ENCODE data around the gene NCR2.
A peak's percentile ranks its signal among the peaks of the same experiment; 100 is the strongest.

The NCR2 gene

DNA sequence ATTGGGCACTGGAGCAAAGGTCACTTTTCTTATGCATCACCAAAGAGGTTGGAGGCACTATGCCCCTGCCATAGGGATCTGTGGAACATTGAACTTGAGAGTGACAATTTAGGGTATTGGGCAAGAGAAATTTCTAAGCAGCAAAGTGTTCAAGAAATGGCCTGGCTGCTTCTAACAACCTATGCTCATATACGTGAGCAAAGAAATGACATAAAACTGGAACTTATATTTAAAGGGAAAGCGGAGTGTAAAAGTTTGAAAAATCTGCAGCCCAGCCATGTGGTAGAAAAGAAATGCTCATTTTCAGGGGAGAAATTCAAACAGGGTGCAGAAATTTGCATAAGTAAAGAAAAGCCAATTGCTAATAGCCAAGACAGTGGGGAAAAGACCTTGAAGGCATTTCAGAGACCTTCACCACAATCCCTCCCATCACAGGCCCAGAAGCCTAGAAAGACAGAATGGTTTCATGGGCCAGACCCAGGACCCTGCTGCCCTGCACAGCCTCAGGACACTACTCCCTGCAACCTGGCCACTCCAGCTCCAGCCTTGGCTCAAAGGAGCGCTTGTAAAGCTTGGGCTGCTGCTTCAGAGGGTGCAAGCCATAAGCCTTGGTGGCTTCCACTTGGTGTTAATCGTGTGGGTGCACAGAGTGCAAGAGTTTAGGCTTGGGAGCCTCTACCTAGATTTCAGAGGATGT lies 24.4 kb downstream of the NCR2 start:
- DNase-seq (ENCODE audit: low read depth), result no peak

DNA sequence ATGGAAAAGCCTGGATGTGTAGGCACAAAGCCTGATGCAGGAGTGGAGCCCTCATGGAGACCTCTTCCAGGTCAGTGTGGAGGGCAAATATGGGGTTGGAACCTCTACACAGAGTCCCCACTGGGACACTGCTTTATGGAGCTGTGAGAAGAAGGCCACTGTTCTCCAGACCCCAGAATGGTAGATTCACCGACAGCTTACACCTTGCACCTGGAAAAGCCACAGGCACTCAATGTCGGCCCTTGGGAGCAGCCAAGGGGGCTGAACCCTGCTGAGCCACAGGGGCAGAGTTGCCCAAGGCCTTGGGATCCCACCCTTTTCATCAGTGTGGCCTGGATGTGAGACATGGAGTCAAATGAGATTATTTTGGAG lies 24.9 kb downstream of the NCR2 start:
- no peak for DNase-seq (ENCODE audit: low read depth)

DNA sequence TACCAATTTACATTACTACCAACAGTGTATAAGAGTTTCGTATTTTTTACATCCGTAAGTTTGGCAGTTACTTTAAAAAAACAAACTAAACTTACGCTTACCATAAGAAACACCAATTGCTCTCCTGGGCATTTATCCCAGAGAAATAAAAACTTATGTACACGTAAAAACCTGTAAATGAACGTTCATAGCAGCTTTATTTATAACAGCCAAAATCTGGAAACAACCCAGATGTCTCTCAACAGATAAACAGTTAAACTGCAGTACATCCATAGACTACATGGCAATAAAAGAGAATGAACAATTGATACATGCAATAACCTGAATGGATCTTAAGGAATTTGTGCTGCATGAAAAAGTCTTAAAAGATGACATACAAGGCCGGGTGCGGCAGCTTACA lies 30.7 kb downstream of the NCR2 start:
- no peak for DNase-seq (ENCODE audit: low read depth)

DNA sequence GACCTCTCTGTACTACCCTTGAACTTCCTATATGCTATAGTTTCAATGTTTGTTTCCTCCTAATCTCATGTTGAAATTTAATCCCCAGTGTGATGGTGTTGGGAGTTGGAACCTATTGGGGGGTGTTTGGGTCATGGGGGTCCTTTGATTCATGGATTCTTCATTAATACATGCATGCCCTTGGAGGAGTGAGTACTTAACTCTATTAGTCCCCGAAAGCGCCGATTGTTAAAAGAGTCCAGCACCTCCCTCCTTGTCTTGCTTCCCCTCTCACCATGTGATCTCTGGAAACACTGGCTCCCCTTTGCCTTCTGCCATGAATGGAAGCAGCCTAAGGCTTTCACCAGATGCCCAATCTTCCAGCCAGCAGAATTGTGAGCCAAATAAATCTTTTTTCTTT lies 31.7 kb downstream of the NCR2 start:
- no peak for DNase-seq (ENCODE audit: low read depth)

DNA sequence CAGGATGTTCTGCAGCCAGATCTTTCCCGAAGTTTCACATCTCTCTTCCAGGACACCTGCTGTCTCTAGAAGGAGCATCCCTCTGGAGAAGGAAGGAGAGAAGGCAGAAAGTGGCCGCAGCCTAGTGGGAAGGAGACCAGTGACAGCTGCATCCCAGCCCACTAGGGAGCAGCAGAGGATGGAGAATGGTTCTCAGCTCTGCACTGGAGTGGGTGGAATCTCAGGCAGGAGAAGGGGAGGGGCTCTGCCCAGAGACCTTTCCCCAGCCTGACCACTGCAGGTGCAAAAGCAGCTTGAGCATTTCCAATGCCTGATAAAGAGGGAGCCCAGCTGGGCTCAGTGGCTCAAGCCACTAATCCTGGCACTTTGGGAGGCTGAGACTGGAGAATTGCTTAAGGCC lies 32.3 kb downstream of the NCR2 start:
- peak; percentile 57 for DNase-seq (ENCODE audit: low read depth)

DNA sequence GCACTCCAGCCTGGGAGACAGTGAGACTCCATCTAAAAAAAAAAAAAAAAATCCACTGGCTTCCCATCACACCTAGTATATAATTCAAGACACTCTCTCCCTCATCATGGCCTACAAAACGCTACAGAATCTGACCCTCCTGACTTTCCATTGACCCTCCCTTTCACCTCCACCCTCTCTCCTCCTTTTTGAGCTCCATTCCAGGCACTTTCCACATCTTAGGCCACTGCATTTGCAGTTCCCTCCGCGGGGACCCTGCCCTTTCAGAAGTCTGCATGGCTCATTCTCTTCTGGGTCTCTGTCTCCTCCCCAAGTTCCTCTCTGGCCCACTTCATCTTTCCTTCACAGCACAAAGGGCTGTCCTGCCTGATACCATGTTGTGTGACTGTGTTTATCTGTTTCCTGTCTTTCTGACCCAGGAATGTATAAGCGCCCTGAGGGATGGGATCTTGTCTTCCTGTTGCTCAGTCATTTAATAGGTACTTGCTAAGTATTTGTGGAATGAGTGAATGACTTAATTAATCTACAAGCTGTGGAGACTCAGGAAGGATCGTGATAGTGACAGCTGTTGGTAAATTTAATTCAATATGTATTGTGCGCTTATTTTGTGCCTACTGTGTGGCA lies 35.2 kb downstream of the NCR2 start:
- DNase-seq (ENCODE audit: low read depth), result no peak

DNA sequence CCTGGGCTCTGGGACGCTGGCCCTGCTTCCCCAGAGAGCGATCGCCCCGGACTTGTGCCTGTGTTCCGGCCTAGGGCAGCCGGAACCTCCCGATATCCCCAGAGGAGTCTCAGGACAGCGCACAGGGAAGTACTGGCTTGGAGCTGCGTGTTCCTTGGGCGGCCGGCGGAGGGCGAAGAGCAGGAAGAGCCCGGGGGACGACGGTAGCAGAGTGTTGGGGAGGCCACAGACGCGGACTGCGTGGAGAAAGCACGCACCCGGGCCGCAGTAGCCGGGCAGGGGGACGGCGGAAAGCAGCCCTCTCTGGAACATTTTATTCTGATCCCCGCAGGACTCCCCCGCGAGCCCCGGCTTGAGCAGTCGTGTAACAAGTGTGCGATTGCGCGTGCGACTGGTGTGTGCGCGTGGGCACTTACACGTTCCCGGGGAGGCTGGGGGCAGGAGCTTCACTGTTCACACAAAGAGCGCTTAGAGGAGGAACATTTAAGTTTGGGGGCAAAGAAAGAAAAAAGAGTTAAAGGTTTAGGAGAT lies 36.1 kb downstream of the NCR2 start:
- DNase-seq (ENCODE audit: low read depth), result peak; percentile 52

DNA sequence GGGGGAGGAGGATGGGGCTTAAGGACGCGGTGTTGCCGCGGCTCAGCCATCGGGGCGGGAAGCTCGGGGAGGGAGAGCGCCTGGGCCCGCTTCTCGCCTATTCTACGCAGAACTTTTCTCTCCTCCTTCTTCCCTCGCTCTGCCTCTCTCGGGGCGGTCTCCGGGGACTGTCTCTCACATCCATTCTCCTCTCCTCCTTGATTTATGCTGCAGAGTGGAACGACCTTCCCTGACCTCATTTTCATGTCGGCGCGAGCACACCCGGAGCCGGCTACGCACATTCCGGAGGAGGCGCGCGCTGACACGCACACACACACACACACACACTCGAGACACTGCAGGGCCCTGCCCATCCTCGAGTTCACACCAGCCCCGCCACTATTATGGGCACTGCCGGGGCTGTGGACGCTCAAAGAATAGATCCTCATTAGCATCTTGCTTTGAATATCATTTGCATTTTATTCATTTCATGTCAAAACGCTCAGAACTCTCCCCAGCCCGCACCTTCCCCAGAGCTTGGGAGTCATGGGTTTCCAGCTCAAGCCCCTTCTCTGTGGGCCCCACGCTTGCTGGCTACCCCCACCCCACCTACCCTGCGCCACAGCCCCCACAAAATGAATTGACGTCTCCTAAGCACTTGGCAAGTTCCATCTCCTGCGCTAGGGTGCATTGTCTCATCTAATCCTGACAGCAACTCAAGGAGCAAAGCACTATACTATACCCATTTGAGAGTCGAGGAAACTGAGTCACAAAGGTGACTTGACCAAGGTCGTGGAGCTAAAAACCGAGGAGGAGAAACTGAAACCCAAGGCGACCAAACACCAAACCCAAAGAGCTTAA lies 36.8 kb downstream of the NCR2 start:
- peak; percentile 47 for DNase-seq (ENCODE audit: low read depth)

DNA sequence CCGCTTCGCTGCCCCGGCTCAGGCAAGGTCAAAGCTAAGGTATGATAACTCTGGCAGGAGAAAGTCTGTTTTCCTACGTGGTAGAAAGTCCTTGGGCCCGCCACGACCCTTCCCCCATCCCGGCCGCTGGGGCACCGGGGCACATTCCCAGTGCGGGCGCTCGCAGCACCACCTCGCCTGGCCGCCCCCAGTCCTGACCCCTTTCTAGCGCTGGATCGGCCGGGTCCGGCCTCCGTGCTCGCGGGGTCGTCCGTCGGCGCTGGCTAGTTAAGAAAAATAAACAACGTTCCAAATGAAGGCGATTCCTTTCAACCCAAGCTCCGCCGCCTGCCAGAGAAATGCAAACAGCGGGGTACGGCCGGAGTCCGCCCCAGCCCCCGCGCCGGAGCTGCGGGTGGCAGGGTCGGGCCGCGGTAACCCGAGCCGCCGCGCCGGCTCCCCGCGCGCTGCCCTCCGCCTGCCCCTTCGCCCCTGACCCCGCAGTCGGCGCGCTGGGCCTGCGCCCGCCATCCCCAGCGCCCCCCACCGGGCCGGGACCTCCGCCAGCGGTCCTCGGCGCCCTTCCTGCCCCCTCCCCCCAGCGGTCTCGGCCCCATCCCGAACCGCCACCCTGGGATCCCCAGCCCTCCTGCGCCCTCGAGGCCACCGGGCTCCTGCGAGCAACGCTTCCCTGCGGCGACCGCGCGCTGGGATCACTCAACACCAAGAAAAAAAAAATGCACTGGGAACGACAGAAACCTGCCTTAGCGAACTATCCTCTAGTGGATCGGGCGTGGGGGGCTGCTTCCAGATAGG lies 37.6 kb downstream of the NCR2 start:
- no peak for DNase-seq (ENCODE audit: low read depth)

DNA sequence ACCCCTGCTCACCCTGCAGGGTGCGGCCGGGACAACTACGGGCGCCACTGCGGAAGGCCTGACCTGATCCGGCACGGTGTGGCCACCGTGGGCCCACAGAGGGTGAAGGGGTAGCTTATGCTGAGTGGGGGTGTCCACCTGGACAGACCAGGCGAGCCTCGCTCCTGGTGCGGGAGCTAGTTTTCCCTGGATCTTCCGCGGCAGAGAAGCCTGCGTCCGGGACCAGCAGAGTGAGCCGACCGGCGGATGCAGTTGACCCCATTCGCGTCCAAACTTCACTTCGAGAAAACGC lies 38.2 kb downstream of the NCR2 start:
- no peak for DNase-seq (ENCODE audit: low read depth)

DNA sequence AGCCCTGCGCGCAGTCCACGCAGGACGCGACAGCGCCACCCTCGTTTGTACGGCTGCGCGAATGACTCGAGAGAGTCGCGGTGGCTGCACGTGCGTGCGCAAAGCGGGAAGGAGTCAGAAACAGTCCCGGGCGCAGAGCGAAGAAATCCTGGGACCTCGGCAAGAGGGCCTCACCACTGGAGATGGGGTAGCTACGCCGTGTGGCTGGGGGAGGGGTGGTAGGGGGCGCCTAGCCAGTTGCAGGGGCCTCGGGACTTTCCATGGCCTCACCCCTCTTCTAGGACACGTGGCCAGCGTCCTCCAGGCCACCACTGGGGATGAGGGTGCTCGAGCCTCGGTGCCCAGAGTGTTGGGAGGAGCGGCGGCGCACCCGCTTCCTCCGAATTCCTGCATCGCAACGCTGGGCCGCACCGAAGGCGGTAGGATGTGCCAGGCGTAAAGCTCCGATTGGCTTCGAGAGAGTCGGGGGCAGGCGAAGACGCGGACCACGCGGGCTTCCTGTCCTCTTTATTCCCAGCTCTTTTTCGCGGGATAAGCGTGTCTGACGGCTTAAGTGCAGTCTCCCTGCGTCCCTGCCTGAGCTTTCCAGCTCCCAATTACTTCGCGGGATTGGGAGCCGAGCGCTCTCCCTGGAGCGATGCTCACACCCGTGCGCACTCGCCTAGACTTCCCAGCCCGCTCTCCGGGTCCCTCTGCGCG lies 38.7 kb downstream of the NCR2 start:
- DNase-seq (ENCODE audit: low read depth), result no peak

DNA sequence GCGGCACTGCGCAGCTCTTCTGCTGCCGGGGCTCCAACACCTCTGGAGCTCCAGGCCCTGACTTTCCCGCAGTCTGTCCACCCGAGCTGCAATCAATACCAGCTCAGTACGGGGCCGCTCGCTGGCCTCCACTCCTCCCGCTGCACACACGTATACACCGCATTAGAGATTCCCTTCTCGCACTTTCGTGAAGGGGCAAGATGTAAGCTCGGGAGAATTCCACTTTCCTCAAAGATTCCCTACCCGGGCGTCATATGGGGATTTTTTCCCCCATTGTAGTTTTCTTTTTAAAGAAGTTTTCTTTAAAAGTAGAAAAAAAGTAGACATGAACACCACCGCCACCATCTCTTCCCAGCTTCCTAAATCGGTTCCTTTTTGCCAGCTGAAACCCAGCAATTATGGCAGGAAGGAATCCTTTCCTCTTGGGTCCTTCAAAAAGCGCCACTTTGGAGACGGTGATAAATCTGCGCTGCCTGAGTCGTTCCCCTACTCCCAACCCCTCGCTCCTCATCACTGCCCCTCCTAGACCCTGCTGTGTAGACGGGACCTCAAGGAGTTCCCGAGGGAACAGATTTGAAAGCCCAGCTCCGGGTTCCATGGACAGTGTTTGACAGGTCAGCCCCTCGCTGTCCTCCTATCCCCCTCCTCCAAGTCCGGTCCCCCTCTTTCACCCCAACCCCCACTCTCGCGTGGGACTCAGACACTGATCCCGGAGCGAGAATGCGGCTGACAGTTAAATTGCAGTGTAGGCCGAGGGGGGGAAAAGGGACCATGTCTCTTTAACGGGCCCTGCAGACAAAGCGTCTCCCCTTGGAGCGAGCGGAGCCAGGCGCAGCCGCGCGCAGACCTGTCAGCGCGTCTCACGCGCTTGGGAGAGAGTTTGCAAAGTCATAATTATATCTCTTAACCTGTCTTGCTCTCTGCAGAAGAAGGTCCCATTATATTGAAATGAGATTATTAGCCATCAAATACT lies 39.5 kb downstream of the NCR2 start:
- DNase-seq (ENCODE audit: low read depth), result peak; percentile 16

DNA sequence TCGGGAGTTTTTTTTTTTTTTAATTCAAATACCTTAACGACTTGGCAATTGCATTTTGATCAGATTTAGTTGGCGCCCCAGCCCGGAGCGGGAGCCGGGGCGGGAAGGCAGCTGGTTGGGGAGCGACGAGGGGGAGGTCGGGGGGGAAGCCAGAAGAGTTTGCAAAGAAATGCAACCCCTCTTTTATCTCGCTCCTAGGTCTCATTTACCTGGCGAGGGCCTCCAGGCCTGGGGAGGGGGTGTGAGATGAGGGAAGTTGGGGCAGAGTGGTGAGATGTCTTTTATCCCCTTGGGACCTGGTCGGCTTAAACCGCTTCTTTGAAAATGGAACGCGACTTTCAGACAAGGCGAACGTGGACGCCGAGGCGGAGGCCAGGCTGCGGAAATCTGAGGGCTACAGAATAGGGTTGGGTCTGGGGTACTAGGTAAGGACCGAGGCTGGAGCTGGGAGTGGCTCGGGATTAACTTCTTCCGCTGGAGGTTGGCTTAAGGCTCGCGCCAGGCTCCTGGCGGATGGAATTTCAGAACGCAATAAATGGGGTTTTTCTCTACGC lies 40.3 kb downstream of the NCR2 start:
- no peak for DNase-seq (ENCODE audit: low read depth)

DNA sequence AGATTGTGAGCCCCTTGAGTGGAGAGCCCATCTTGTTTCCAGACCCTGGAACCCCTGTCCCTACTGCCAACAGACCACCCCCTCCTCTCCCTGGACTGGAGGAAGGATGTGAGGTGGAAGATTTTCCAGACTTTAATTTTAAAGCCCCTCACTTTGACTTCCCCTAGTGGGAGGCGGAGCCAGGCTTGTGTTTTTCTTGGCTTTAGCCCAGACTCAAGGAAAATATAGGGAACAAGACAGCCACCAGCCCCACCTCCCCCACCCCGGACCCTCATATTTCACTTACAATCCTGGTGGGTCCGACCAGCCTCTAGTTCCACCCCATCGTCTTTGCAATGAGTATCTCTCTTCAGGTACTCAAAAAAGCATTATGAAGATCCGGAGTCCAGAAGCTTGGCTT lies 40.8 kb downstream of the NCR2 start:
- DNase-seq (ENCODE audit: low read depth), result no peak

DNA sequence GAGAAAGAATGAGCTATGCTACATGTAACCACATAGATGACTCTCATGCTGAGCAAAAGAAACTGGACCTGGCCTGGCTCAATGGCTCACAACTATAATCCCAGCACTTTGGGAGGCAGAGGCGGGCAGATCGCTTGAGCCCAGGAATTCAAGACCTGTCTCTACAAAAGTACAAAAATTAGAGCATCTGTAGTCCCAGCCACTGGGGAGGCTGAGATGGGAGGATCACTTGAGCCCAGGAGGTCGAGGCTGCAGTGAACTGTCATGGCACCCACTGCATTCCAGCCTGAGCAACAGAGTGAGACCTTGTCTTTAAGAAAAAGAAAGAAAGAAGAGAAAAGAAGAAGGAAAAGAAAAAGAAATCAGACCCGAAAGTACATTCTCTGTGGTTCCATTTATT lies 41.7 kb downstream of the NCR2 start:
- DNase-seq (ENCODE audit: low read depth), result no peak

DNA sequence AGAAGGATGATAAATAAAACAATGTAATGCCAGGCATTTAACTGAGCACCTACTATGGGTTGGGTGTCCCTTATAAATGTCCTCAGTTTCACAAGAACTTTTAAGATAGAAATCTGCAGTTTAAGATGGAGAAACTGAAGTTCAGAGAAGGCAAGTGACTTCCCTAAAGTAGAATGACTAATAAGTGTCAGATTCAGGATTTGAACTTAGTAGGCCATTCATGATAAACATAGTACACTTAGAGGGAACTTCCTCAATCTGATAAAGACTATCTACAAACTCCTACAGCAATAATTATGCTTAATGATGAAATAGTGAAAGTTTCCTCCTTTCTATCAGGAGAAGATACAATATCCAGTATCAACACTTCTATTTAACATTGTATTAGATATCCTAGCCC lies 43.9 kb downstream of the NCR2 start:
- no peak for DNase-seq (ENCODE audit: low read depth)

DNA sequence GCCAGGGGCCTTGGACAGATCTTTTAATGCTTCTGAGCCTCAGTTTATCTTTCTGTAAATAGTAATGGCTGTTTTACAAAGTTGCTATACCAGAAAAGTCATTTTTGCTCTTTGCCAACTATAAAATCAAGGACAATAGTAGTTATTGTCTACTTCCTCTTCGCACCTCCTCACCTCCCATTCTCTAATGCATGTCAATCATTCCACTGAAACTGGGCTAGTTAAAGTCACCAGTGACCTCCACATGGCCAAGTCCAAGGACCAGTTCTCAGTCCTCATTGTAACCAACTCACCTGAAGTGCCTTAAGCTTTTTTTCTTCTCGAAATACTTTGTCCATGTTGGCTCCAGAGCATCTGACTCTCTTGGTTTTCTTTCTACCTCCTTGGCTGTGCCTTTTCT lies 51.2 kb downstream of the NCR2 start:
- DNase-seq (ENCODE audit: low read depth), result no peak

DNA sequence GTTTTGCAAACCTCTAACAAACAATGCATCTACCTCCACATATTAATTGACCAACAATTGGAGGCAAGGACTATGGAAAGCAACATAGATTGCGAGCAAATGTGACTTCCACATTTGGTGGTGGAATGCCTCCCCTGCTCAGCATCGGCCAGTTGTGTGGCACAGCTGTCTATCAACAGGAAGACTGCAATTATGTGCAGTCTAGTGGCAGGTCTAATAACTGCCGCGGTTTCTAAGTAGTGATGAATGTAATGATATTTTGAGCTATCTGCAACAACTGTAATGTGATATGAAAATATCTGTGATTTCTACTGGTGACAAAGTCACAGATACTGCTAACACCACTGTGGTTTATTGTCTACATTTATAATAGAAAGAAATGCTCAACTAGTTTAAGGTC lies 56.8 kb downstream of the NCR2 start:
- no peak for DNase-seq (ENCODE audit: low read depth)

DNA sequence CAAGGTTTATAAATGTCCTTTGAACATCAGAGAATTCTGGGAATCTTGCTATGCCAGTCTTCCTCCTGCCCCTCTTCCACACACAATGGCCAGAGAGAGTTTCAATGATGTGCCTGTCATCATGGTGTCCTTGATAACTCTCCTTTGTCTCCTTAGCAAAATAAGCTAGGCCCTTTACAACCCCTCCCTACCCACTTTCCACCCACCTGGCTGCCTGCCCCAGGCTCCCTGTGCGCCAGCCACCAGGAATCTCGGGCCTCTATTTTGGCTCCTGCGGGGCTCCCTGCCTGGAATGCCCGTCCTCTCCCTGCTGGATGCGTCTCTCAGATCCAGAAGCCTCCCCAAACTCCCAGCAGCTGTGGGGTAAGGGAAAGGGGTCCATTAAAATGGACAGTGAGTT lies 60.9 kb downstream of the NCR2 start:
- DNase-seq (ENCODE audit: low read depth), result no peak

DNA sequence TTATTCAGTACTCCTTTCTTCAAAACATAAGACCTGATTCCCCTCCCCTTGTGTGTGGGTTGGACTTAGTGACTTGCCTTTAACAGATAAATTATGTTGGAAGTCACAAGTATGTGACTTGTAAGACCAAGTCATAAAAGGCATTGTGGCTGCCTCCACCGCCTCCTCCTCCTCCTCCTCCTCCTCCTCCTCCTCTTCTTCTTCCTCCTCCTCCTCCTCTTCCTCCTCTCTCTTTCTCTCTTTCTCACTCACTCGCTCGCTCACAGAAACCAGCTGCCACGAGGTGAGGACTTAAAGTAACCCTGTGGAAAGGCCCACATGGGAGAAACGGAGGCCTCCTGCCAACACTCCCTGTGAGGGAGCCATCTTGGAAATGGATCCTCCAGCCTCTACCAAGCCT lies 64.0 kb downstream of the NCR2 start:
- DNase-seq (ENCODE audit: low read depth), result no peak

Measured in amniotic epithelial cell (primary cell).